HG03064 (cell line): ENCODE measurements around the gene WDR75.
"Not testable (repeated sequence)": the region's sequence is repeated elsewhere in the genome, so short reads cannot be mapped to it uniquely, and the experiment has no call there.

Experiments used
- ATAC-seq: cut with Tn5 transposase; IDR thresholded peaks from one replicate; pipeline ENCODE4 v1.9.1; 2021; ENCODE audit warnings: low read depth; ENCODE audit not compliant: unreplicated experiment

Gene WDR75

DNA sequence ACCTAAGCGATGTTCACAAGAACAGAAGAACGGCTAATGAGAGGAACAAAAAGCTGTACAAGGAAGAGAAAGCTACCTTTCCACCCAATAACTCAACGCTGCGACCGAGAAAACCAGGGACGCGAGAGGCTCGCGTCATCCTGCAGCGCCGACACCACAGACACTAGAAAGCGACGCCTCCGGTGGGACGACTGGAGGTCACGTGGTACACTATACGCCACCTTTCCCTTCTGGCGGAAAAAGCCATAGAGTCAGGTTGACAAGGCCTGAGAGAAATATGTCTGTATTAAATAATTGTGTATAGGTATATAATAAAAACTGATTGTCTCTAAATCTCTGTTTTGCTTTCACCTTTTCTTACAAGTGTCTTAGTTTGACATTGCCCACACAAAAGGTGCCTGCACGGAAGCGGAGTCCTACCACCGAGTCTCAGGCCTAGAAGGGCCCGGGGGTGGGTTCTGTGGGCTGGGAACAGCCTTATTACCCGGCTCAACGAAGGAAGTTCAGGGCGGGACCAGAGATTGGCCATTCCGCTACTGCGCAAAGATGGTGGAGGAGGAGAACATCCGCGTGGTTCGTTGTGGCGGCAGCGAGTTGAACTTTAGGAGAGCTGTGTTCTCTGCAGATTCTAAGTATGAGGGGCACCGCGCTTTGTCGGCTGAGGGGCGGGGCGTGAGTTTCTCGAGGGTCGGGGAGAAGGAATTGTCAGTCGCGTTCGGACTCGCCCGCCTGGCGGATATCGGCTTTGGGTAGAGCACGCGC lies at the start of gene WDR75:
TSS of gene WDR75 (plus strand) at position 528 of the 762 bp plus-strand sequence. CDS start at position 547, 19 bp downstream.
- ATAC-seq = peak; percentile 87

DNA sequence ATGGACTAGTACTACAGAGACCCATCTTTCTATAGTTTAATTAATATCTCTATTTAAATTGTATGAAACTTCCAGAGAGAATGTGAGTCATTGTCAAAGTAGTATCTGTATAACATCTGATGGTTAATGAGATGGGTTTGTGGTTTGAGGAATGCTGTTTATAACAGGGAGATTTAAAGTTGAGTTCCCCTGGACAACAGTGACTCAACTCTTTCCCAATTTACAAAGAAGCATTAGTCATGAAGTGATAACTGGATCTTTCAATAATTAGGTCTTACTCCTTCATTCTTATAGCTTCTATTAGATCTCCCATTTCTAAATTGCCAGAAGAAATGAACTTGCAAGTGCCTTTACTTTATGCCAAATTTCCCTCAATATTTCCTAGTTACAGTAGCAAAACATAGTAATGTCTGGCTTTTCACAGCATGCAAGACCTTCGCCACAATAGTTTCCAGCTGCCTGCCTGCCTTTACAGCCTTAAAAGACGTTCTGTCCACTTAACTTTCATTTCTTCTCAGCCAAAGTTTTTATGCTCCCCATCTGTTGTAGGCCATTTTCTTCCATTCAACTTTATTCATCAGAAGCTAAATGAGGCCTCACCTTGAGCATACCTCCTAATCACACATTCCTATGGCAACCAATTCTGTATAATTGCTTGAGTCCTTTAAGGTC lies 47.7 kb upstream of the WDR75 start:
- ATAC-seq = no peak

DNA sequence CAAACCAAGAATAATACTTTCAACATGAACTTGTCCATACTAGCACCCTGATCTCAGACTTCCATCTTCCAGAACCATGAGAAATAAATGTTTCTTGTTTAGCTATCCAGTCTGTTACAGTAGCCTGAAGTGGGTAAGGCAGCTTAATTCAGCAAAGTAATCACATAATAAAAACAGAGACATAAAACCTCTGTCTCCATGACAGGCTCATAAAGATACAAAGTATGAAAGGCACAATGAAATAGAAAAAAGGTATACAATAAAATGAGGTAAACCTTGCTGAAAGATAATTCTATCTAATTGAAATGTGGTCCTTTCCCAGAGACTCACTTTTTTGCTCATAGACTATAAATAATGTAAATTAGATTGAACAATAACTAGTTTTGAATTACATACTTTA lies 46.7 kb upstream of the WDR75 start:
- ATAC-seq = no peak

DNA sequence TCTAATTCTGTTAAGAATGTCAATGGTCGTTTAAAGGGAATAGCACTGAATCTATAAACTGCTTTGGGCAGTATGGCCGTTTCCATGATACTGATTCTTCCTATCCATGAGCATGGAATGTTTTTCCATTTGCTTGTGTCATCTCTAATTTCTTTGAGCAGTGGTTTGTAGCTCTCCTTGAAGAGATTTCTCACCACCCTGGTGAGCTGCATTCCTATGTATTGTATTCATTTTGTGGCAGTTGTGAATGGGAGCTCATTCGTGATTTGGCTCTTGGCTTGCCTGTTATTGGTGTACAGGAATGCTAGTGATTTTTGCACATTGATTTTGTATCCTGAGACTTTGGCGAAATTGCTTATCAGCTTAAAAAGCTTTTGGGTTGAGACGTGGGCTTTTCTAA lies 38.3 kb upstream of the WDR75 start:
- no peak for ATAC-seq

DNA sequence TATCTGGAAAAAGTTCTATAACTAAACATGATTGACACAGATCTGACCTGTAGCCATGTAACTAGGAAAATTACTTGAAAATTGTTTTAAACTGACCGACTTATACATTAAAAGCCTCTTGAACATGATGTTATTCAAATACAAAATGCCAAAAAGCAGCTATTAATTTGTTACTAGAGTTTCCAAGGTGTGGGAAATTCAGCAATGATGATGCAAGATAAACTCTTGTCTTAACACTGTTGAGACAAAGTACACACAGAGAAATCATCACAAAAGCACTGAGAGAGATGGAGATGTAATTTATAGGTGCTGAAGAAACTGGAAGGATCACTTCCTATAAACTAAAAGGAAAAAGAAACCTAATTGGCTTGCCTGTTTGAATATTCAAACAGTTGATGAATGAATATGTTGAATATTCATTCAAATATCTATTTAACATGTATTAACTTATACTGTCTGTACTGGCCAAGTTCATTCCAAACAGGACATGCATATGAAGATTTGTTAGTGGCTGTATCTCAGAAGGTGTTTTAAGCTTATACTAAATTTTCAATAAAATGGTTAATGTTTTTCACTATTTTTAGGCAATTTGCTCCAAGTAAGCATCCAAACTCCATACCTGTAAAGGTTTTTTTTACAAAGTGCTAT lies 34.6 kb upstream of the WDR75 start:
- no peak for ATAC-seq

DNA sequence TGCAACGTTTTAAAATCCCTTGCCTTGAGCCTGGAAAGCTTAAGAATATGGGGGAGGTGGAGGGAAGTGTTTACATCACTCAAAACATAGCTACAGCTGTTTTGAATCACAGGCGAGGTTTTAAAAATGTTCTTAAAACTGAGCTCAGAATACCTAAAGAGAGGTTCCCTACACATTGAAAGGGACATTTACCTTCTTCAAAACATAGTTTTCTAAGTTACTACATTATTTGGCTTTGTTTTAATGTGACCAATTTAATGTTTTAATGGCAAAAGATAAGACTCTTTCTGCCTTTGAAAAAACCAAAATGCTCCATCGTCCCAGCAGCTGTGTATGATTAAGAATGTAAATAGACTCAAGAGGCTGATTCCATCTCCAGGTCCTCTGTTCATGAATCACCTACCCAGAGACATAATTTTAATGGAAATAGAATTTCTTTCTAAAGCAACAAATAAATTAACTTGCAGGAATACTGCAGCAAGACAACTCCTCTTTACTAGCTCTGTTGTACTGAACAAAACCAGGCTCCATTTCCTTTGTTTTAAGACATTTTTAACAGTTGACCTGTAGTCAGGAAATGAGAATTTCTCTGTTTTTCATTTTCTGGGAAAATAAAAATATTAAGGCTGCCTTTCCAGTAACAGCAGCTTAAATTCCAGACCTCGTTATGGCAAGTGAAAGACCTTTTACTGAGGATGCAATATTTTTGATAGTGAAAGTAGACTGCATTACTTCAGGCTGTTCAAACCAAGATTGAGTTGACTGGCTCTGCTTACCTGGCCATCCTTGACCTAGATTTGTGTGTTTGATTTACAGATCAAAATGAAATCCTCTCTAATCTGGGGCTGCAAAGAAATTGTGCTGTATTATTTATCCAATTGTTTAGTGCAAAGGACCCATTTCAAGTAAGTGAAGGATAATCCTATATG lies 33.7 kb upstream of the WDR75 start:
- ATAC-seq = no peak

DNA sequence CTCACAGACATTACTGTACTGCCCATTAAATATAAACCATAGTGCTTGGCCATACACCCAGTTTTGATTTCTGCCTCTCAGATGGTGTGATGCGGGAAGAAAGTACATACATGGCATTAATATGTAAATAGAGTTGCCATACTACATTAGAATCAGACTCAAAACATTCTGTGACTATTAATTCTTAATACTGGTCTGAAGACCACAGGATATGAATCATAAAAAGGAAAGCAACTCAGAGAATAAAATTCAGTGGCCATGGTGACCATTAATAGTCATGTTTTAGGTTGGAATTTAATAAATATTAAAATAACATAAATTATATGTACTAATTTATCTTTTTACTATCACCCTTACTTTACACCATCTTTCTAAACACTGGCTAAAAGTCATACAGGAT lies 33.0 kb upstream of the WDR75 start:
- no peak for ATAC-seq

DNA sequence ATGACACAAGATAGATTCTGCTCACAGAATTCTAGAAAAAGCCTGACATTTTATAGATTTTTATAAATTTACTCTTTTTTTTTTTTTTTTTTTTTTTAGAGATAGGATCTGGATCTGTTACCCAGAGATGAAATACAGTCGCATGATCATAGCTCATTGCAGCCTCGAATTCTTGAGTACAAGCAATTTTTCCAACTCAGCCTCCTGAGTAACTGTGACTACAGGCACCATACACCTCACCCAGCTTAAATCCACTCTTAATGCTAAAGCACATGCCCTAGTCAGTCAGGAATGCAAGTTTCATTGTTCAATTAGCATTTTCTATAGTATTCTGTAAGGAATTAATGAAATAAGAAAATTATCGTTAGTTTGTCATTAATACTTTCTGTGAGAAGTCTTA lies 32.1 kb upstream of the WDR75 start:
- no peak for ATAC-seq

DNA sequence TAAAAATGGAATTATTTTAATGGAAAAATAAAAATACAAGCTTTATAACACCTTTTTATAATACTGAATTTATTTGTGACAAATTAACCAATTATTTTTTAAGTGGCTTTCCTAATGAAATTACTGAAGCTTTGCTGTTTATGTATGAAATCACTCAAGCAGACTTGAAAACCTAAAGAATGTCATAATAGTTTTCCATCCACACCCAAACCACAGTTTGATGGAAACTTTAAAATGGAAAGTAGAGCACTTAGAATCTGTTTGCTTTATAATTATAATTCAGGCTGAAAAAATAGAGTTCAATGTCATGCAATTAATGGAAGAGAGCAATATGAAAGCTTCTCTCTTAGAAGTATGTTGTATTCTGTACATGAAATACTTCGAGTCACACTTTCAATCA lies 31.6 kb upstream of the WDR75 start:
- no peak for ATAC-seq

DNA sequence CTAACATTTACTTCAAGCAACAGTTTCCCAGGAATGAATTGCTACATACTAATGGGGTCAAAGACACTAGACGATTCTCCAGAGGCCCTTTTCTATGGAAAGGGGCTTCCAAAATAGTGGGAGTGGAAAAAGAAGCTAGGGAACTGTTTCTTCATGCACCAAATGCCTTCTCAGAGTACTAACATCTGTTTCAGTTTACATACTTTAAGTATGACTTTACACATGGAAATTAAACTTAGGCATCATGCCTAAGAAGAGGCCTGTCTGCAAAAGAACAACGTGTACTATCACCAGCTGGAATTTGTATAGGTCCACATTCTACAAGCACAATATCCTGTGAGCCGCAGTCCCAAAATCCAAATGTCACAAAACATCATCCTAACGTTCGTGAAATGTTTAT lies 29.4 kb upstream of the WDR75 start:
- no peak for ATAC-seq

DNA sequence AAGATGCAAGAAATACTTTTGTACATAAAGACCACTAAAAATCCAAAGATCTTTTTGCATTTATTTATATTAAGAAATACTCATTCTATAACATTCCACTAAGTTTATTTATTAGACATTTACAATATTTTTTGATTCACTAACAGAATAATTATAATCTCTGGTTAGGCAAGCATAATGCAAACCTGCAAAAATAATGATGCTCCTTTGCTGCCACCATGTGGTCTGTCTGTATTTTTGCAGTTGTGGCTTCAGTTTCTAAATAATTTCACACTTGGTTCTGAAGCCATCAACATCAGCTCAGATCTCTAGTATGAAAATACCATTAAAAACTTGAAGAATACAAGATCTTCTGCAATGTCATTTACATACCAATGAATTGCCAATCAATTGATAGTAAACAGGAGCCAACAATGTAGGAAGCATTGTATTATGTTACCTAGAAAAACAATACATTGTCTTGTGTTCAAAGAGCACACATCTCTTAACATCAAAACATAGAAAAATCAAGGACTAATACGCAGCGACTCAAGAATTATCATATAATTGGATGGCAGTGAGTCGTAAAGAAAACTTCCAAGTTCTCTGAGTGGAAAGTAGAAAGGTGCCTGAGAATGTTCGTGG lies 28.8 kb upstream of the WDR75 start:
- peak; percentile 86 for ATAC-seq

DNA sequence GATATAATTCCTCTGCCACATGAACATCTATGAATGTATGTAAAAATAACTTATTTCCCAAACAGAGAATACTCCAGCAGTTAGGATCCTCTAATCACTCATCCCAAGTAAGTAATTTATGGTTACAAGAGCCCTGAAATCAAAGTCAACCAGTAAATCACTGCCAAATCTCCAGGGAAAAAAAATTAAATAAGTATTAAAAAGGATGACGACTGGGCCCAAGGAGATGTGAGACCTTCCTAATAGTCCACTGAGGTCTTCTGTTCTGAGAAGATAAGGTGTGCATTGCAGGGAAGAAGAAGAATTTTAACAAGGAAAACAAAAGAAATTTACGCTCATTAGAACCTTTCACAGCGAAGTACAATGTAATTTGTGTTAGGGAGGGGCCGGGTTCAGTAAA lies 28.0 kb upstream of the WDR75 start:
- ATAC-seq = no peak

DNA sequence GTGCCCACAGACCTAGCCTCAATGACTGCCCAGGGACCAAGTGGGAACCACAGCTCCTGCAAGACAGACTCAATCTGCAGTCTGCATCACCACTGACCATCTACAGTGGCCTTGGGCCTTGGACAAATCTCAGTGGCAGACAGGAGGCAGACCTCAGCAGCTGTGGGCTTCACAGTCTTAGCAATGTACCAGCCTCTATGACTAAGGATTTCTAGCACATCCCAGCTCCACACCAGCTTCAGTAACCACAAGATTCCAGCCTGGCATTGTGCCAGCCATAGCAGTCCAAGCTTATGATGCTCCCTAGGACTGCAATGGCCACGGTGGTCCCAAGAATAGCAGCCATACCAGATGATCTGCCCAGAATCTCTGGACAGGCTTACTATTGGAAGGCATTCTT lies 19.6 kb upstream of the WDR75 start:
- no peak for ATAC-seq

DNA sequence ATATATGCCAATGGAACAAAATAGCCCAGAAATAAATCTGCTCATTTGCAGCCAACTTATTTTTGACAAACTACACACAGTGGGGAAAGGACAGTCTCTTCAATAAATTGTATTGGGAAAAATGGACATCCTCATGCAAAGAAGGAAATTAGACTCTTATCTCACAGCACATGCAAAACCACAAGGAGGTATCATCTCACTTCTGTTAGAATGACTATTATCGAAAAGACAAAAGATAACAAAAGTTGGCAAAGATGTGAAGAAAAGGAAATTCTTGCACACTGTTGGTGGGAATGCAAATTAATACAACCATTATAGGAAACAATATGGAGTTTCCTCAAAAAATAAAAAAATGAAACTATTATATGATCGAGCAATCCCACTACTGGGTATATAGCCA lies 16.3 kb upstream of the WDR75 start:
- ATAC-seq = no peak

DNA sequence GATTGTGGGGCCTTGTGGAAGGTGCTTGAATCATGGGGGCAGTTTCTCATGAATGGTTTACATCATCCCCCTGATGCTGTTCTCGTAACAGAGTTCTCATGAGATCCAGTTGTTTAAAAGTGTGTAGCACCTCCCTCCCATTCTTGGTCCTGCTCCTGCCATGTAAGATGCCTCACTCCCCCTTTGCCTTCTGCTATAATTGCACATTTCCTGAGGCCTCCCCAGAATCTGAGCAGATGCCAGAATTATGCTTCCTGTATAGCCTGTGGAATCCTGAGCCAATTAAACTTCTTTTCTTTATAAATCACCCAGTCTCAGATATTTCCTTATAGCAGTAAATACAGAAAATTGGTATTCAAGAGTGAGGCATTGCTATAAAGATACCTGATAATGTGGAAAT lies 15.6 kb upstream of the WDR75 start:
- ATAC-seq = no peak

DNA sequence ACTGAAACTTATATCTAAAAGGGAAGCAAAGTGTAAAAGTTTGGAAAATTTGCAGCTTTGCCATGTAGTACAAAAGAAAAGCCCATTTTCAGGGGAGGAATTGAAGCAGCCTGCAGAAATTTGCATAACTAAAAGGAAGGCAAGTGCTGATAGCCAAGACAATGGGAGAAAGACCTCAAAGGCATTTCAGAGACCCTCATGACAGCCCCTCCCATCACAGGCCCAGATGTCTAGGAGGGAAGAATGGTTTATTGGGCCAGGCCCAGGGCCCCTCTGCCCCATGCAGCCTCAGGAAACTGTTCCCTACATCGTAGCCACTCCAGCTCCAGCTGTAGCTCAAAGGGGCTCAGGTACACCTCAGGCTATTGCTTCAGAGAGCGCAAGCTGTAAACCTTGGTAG lies 14.4 kb upstream of the WDR75 start:
- no peak for ATAC-seq

DNA sequence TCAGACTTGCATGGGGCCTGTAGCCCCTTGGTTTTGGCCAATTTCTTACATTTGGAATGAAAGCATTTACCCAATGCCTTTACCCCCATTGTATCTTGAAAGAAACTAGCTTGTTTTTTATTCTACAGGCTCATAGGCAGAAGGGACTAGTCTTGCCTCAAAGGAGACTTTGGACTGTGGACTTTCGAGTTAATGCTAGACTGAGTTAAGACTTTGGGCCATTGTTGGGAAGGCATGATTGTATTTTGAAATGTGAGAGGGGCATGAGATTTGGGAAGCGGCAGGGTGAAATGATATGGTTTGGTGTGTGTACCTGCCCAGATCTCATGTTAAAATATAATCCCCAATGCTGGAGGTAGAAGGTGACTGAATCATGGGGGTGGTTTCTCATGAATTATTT lies 13.4 kb upstream of the WDR75 start:
- no peak for ATAC-seq

DNA sequence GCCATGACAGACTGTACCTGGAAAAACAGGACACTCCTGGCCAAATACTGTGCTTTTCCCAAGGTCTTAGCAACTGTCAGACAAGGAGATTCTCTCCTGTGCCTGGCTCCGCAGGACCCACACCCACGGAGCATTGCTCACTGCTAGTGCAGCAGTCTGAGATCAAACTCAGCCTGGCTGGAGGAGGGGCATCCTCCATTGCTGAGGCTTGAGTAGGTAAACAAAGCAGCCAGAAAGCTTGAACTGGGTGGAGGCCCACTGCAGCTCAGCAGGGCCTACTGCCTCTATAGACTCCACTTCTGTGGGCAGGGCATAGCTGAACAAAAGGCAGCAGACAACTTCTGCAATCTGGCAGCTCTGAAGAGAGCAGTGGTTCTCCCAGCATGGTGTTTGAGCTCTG lies 10.8 kb upstream of the WDR75 start:
- not testable (repeated sequence) for ATAC-seq

DNA sequence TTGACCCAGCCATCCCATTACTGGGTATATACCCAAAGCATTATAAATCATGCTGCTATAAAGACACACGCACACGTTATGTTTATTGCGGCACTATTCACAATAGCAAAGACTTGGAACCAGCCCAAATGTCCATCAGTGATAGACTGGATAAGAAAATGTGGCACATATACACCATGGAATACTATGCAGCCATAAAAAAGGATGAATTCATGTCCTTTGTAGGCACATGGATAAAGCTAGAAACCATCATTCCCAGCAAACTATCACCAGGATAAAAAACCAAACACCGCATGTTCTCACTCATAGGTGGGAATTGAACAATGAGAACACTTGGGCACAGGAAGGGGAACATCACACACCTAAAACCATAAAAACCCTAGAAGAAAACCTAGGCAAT lies 5.5 kb upstream of the WDR75 start:
- ATAC-seq = not testable (repeated sequence)

DNA sequence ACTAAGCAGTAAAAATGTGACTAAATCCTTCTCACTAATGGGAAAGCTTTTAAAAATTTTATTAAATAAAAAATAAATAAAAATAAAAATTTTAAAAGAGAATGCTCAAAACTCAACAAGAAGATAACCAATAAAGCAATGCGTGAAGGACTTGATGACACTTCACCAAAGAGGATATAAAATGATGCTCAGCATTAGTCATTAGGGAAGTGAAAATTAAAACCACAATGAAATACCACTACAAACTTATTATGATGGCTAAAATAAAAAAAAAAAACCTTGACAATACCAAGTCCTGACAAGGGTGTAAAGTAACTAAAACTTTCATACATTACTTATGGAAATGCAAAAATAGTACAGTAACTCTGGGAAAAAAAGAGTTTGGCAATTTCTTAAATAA lies 3.3 kb upstream of the WDR75 start:
- no peak for ATAC-seq
